Activated T-cell treated with anti-CD3 and anti-CD28 coated beads for 24 hours (primary cell): ENCODE results near the gene CNOT8.

Experiments
- DNase-seq: peaks from one replicate; pipeline ENCODE4 v3.0.0-alpha.2; 2020; ENCODE audit warnings: low read depth

Gene CNOT8

DNA sequence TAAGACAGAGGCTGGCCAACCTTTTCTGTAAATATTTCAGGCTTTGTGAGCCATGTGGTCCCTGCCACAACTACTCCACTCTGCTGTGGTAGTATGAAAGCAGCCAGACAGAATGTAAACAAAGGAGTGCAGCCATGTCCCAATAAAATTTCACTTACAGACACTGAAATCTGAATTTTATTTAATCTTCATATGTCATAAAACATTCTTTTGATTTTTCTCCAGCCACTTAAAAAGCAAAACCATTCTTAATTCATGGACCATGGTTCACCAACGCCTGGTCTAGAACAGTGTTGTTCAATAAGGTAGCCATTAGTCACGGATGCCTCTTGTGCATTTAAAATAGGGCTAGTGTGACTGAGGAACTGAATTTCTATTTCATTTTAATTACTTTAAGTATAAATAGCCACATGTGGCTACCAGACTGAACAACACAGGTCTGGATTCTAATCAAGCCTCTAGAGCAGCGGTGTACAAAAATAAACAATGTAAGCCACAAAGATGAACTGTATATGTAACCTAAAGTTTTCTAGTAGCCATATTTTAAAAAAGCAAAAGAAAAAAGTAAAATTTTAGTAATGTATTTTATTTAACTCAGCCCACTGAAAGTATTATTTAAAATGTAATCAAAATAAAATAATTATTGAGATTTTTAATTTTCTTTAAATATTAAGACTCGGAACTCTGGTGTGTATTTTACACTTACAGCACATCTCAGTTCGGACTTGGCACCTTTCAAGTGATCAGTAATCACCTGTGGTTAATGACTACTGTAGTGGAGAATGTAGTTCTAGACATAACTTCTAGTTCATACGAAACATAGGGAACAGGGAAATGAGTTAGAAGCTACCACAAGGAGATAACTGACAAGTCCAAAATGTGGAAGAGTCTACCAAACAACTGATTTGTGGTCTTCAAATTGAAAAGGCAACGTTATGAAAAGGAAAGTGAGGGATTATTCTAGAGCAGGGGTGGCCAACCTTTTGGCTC, 65.3 kb downstream of the CNOT8 start:
- DNase-seq = no peak
